ENCODE measurements around the gene P2RY8.

DNA sequence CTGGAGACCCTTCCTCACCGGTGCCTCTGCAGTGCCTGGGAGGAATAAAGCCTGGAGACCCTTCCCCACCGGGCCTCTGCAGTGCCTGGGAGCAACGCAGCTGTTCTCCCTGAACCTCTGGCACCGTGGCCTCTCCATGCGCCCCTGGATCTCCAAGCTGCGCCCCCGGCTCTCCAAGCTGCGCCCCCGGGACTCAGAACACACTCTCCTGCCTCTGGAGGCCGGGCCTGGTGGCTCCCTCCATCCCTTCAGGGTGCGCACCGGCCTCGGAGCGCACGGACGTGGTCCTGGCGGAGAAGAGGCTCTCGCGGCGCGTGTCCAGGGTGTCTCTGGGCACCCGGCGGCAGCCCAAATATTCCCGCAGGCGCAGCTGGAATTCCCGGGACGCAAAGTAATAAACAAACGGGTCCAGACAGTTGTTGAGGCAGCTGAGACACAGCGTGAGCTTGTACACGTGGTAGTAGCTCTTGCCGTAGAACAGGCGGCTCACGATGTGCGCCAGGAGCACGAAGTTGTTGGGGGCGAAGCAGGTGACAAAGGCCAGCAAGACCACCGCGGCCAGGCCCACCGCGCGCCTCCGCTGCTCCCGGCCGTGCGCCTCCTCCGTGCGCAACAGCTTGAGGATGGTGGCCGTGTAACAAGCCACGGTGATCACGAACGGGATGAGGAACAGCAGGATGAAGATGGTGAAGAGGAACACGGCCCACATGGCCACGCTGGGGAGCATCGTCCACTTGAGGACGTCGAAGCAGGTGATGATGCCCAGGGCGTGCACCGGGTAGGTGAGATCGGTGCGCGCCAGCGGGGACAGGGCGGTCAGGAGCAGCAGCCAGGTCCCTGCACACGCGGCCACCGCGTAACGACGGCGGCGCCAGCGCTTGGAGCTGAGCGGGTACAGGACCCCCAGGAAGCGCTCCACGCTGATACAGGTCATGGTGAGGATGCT, 71.4 kb downstream of the P2RY8 start:
- TF ChIP-seq POLR2AphosphoS5 (IDR thresholded peaks at IDR 0.05; ENCODE audit: low read depth) (no peak), REST (IDR thresholded peaks at IDR 0.05; ENCODE audit: insufficient replicate concordance, low read depth) (no peak), GABPA (IDR thresholded peaks at IDR 0.05; ENCODE audit: low read depth) (no peak), SPI1 (IDR thresholded peaks at IDR 0.05; ENCODE audit: borderline replicate concordance, low read depth) (no peak)
- TF ChIP-seq, protein P1, sequence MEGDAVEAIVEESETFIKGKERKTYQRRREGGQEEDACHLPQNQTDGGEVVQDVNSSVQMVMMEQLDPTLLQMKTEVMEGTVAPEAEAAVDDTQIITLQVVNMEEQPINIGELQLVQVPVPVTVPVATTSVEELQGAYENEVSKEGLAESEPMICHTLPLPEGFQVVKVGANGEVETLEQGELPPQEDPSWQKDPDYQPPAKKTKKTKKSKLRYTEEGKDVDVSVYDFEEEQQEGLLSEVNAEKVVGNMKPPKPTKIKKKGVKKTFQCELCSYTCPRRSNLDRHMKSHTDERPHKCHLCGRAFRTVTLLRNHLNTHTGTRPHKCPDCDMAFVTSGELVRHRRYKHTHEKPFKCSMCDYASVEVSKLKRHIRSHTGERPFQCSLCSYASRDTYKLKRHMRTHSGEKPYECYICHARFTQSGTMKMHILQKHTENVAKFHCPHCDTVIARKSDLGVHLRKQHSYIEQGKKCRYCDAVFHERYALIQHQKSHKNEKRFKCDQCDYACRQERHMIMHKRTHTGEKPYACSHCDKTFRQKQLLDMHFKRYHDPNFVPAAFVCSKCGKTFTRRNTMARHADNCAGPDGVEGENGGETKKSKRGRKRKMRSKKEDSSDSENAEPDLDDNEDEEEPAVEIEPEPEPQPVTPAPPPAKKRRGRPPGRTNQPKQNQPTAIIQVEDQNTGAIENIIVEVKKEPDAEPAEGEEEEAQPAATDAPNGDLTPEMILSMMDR (IDR thresholded peaks at IDR 0.05; ENCODE audit: insufficient read depth, low read length): no peak
